NB4 (cell line): Measurements from ENCODE around the gene PRR33.

ENCODE experiments used
- DNase-seq: peaks from one replicate; pipeline ENCODE4 v3.0.0; 2010; ENCODE audit warnings: low read depth
- H3K4me3 ChIP-seq: one replicate; pipeline ENCODE4 v1.5.1; 2011; ENCODE audit warnings: mild to moderate bottlenecking, low read depth, low read length, moderate library complexity
- CTCF ChIP-seq: IDR thresholded peaks from one replicate; pipeline ENCODE4 v1.5.1; 2012; ENCODE audit warnings: low read depth, low read length
- MAX ChIP-seq: IDR thresholded peaks from 2 replicates; pipeline ENCODE4 v1.6.1; 2011; ENCODE audit warnings: low read depth, low read length
- MYC ChIP-seq: IDR thresholded peaks from 2 replicates; pipeline ENCODE4 v1.6.1; 2011; ENCODE audit warnings: low read depth, low read length
- POLR2A ChIP-seq: IDR thresholded peaks from 2 replicates; pipeline ENCODE4 v1.6.1; 2011; ENCODE audit warnings: mild to moderate bottlenecking; ENCODE audit not compliant: insufficient read length; ENCODE audit errors: extremely low read depth

The PRR33 gene

DNA sequence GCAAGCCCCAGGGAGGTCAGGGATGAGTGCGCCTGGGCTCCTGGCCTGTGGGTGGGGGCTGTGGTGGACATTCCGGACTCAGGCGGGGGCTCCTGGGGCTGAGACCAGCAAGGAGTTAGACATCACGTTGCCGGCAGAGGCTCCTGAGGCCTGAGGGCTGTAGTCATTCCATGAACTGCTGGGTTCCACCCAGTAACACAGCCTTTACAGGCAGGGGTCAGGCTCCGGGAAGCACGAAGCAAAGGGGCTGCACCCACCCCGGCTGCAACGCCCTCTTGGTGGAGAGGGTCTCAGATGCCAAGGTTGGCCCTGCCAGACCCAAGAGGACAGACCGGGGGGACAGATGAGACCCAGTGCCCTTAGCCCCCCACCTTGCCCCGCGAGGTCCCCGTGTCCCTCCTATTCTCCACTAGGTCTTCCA lies 36.8 kb upstream of the PRR33 start:
- TF ChIP-seq CTCF (no peak), MYC (no peak), POLR2A (no peak), MAX (no peak)
- DNase-seq: no peak

GRCh38 chr11:1927848-1928469 lies 36.3 kb upstream of the PRR33 start:
- no peak for DNase-seq
- no peak overlapping the region for H3K4me3 ChIP-seq
- TF ChIP-seq MYC: no peak
- no peak for TF ChIP-seq POLR2A
- no peak for TF ChIP-seq CTCF
- TF ChIP-seq MAX: no peak

More for the DNA sequence above, 36.8 kb upstream of the PRR33 start:
- no peak overlapping the region for H3K4me3 ChIP-seq

DNA sequence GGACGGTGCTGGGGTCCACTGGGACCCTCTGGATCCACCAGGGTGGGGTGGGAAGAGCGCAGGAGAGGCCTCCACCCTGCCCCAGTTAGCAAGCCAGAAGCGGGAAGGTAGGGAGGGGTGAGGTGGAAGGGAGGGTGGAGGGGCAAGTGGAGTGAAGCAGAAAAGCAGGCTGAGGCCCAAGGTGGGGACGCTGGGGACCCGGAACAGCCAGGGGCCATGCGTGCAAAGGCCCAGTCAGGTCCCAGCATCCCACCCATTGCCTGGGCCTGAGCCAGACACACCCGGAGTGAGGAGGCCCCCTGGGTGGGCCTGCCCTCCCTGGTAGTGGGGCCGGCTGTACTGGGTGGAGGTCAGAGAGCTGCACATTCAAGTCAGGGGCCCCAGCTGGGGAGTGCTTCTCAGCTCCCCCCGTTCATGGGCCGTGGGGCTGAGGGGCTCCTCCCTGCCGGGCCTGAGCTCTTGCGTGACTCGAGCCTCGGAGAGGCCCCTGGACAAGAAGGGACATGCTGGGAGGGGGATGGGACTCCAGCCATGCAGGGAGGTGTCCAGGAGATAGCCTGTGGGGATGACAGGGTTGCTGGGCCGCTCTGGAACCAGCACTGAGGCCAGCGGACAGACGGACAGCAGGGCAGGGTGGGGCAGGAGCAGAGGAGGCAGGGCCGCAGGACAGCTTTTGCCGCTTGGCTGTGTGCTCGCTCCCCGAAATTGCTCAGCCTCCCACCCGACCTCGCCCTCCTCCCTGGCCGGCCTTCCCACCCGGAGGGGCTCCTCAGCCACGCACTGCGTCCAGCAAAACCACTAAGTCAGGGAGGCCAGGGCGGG lies 35.5 kb upstream of the PRR33 start:
- H3K4me3 ChIP-seq: no peak overlapping the region
- TF ChIP-seq MYC (no peak), POLR2A (no peak), MAX (no peak), CTCF (no peak)
- no peak for DNase-seq

GRCh38 chr11:1926156-1927025 lies 34.7 kb upstream of the PRR33 start:
- DNase-seq: no peak
- TF ChIP-seq MYC (no peak), MAX (no peak), CTCF (no peak), POLR2A (no peak)
- no peak overlapping the region for H3K4me3 ChIP-seq

GRCh38 chr11:1925373-1926155 lies 33.9 kb upstream of the PRR33 start:
- TF ChIP-seq POLR2A (no peak), MYC (no peak), MAX (no peak), CTCF (no peak)
- no peak overlapping the region for H3K4me3 ChIP-seq
- DNase-seq: no peak
